Measurements from ENCODE around the gene PCLO. TPM values are rescaled to one million over a fixed set of nuclear protein-coding genes. Genes with fewer than 3 reads are reported as not detected.

PCLO gene
- total and polyA plus RNA-seq, 2 of the 8 experiments (the other 6 are each of a cell fraction or from before 2014, with no cell fraction given) = 1.5 to 3.2 TPM

- CTCF ChIA-PET (ENCODE audit: partially characterized antibody) = interaction anchor here (0.6 to 1.5 kb wide), 5 partner anchors 11 to 517 kb away, joined by 3 to 4 read pairs (median 3); no protein-coding TSS in a partner anchor
- Histone ChIP-seq H3K79me1 (ENCODE audit: low read depth, low read length) (no peaks in the 10 kb centered on the region), H2AFZ (ENCODE audit: low read length) (no peak overlapping the region), H3K27ac (ENCODE audit: low read depth, low read length) (no peak overlapping the region), H3K36me3 (ENCODE audit: control insufficient read depth in 2 of 4, insufficient read depth in 4 of 4, low read length in 3 of 4) (no peaks in the 10 kb centered on the region), H2BK20ac (ENCODE audit: low read length) (no peak overlapping the region), H3K4me1 (replicated peaks in 1 of 4; ENCODE audit: control insufficient read depth in 3 of 4, insufficient read depth in 4 of 4, low read length in 3 of 4) (no peaks in the 10 kb centered on the region), H3K4me2 (ENCODE audit: insufficient read depth in 1 of 2, low read depth in 2 of 2, low read length in 2 of 2) (no peak overlapping the region), H3K14ac (ENCODE audit: insufficient read length) (no peak overlapping the region), H3K27me3 (replicated peaks in 1 of 4; ENCODE audit: control insufficient read depth in 3 of 4, extremely low read depth in 1 of 4, insufficient read depth in 3 of 4, low read length in 3 of 4) (no peaks in the 10 kb centered on the region), H3K9ac (replicated peaks in 1 of 4; ENCODE audit: extremely low read depth in 1 of 4, low read depth in 3 of 4, low read length in 3 of 4) (no peak overlapping the region), H2BK12ac (ENCODE audit: low read depth, low read length) (no peak overlapping the region), H3K23ac (ENCODE audit: insufficient read length) (no peak overlapping the region), H3K23me2 (ENCODE audit: low read depth, low read length) (no peaks in the 10 kb centered on the region), H2BK5ac (ENCODE audit: low read depth, low read length) (no peak overlapping the region), H4K8ac (ENCODE audit: extremely low read depth, insufficient read depth, low read length) (no peak overlapping the region), H2BK120ac (replicated peaks; ENCODE audit: low read depth, low read length) (no peak overlapping the region), H4K5ac (ENCODE audit: insufficient read length, low read depth, low read length) (no peak overlapping the region), H3K4ac (replicated peaks; ENCODE audit: insufficient read length, low read depth, low read length) (no peak overlapping the region), H2BK15ac (ENCODE audit: low read length) (no peak overlapping the region), H4K20me1 (replicated peaks in 1 of 2; ENCODE audit: control insufficient read depth in 1 of 2, insufficient read depth in 2 of 2, low read length in 2 of 2) (no peaks in the 10 kb centered on the region), H3K79me2 (ENCODE audit: control insufficient read depth in 1 of 2, insufficient read depth in 2 of 2, low read length in 2 of 2) (no peaks in the 10 kb centered on the region), H2AK5ac (ENCODE audit: low read depth, low read length) (no peak overlapping the region), H3K56ac (replicated peaks; ENCODE audit: insufficient read length, low read depth, low read length) (no peak overlapping the region), H3K9me3 (ENCODE audit: insufficient read depth in 2 of 2, low read depth in 1 of 2, low read length in 1 of 2) (peaks cover 2% of the 10 kb centered on the region in 2 experiments; a peak in 2 of 4 replicates), H3K18ac (ENCODE audit: extremely low read depth, low read length) (no peak overlapping the region), H4K91ac (replicated peaks; ENCODE audit: insufficient read length, low read length) (no peak overlapping the region), H3K4me3 (ENCODE audit: extremely low read depth in 1 of 4, insufficient read depth in 2 of 4, low read depth in 3 of 4, low read length in 4 of 4) (no peak overlapping the region)
- no peak for DNase-seq (ENCODE audit: low read depth in 1 of 2, low spot score in 2 of 2)
- POLR2A ChIA-PET (ENCODE audit: partially characterized antibody) = no interaction called here
- FAIRE-seq = no peak
- TF ChIP-seq TBP (IDR thresholded peaks at IDR 0.05; ENCODE audit: low read depth, low read length) (no peak), CTCF (IDR thresholded peaks at IDR 0.05; ENCODE audit: control extremely low read depth in 1 of 3, insufficient read depth in 1 of 3, low read depth in 1 of 3, low read length in 3 of 3) (peak in 1 of 3 experiments; percentile 37; a peak in 2 of 4 replicates)
- 11% methylated on average over 1 of the region's 1 CpG; no CpG with 5 or more reads in 1 of the 2 experiments for WGBS, 2 experiments (ENCODE audit: extremely low coverage in 1 of 2, insufficient coverage in 1 of 2, insufficient read length in 1 of 2, insufficient replicate concordance in 2 of 2, low coverage in 1 of 2, low lambda C conversion rate in 2 of 2, missing lambda C conversion rate in 1 of 2)
Measured at GRCh38 chr7:83005410-83005809, 157.3 kb downstream of the PCLO start.
